Psoas muscle (tissue), 8 donors: Measurements from ENCODE around the gene CACNA1S. TPM values are rescaled to one million over a fixed set of nuclear protein-coding genes. Genes with fewer than 3 reads are reported as not detected.

Experiments used
- ATAC-seq, 4 donors: fragments of 200-7000 bp; cut with Tn5 transposase; one replicate each; pipeline ENCODE4 v1.9.1; 2020; ENCODE audit warnings: moderate library complexity in 3 of 4, mild to moderate bottlenecking in 2 of 4
- DNase-seq, 2 donors: peaks; one replicate each; pipeline ENCODE4 v3.0.0-alpha.2; 2020
- H3K27ac ChIP-seq: fragments of 200-600 bp; one replicate; pipeline ENCODE4 v1.8.0; 2022
- H3K27me3 ChIP-seq, 3 donors: fragments of 200-600 bp in 1 of 3; one replicate each; pipeline versions ENCODE4 v1.6.1 to v1.8.0; 2013 to 2022; ENCODE audit warnings: low read length in 2 of 3, mild to moderate bottlenecking in 2 of 3, moderate library complexity in 1 of 3; ENCODE audit not compliant: insufficient read depth in 3 of 3
- H3K36me3 ChIP-seq, 2 donors: fragments of 200-600 bp in 1 of 2; one replicate each; pipeline versions ENCODE4 v1.6.1 to v1.8.0; 2013 to 2022; ENCODE audit warnings: low read depth in 1 of 2, mild to moderate bottlenecking in 1 of 2, moderate library complexity in 1 of 2; ENCODE audit not compliant: insufficient read depth in 1 of 2
- H3K4me1 ChIP-seq: fragments of 200-600 bp; one replicate; pipeline ENCODE4 v1.8.0; 2022
- H3K4me3 ChIP-seq: fragments of 200-600 bp; one replicate; pipeline ENCODE4 v1.8.0; 2022; ENCODE audit warnings: mild to moderate bottlenecking
- H3K9me3 ChIP-seq: fragments of 200-600 bp; one replicate; pipeline ENCODE4 v1.8.0; 2022
- CTCF ChIP-seq: fragments of 200-600 bp; IDR thresholded peaks from one replicate; pipeline ENCODE4 v1.8.0; 2022; ENCODE audit warnings: antibody characterized with exemption
- WGBS, 3 donors: extraction: QIAGEN DNeasy Blood & Tissue Kit; methylation state at CpG; one replicate each; pipeline versions ENCODE4 v1.1.6 to v1.1.7; 2013; 5-methylcytosine and 5-hydroxymethylcytosine counted together
- intact Hi-C, 2 donors: fragments of 100-400 bp; cut with DNase I; formaldehyde crosslinking; loops; one replicate each; pipeline versions ENCODE4 v1.11.0 to v1.14.2; 2022
- polyA plus RNA-seq, 3 donors: library from polyadenylated mRNA; stranded (reverse); fragments of 200-250 nt; gene quantifications; one replicate each; pipeline ENCODE4 v1.2.3, GENCODE V29; 2013
- total RNA-seq, 4 donors: library from RNA; stranded (reverse); fragmentation: NEBNext Ultra II Directional in 2 of 4; extraction: Animal tissue kit (Norgen Biotek cat#: 25700) in 2 of 4; gene quantifications; one replicate each; pipeline versions ENCODE4 v1.2.1 to v1.2.4, GENCODE V29; 2021 to 2023
- donor health status: healthy with polysubstance abuse.
- donor health status: DM: no; HTN: no; CAD: no; lungs with moderate emphysema.
- donor health status: Bipolar disorder and iron deficiency.
- donor health status: healthy.
- donor health status: DM: yes; HTN: yes; CAD: no.
- donor health status: DM: no; HTN: no; CAD: no.
- donor health status: DM: no; HTN: no; CAD: no.
- donor health status: DM: yes; HTN: yes; CAD: no.

Gene CACNA1S
- total and polyA plus RNA-seq, 7 donors, result 11.9 to 269 (median 56.3) TPM

- peaks cover 2 to 80% of the 10 kb centered on the region in 2 donors for H3K36me3 ChIP-seq
- no peak overlapping the region for H3K4me3 ChIP-seq
- 77 to 80% (median 77%) methylated on average over 6 of the region's 6 CpGs for WGBS, 3 donors
- H3K27ac ChIP-seq, result peak overlapping the region; percentile 23
- no peaks in the 10 kb centered on the region for H3K27me3 ChIP-seq
- H3K4me1 ChIP-seq, result no peaks in the 10 kb centered on the region
- no peak for TF ChIP-seq CTCF
- no peaks in the 10 kb centered on the region for H3K9me3 ChIP-seq
- ATAC-seq (no peak), DNase-seq (no peak)
- intact Hi-C loops, result no loop called here
Measured at GRCh38 chr1:201138311-201138840, 26.1 kb upstream of the CACNA1S start.

GRCh38 chr1:201137579-201138310 lies 25.5 kb upstream of the CACNA1S start:
- DNase-seq (peak; percentile 72 to 84), ATAC-seq (peak; percentile 36 to 76 (median 60))
- Histone ChIP-seq H3K36me3 (peaks cover 2 to 74% of the 10 kb centered on the region in 2 donors), H3K27ac (peak overlapping the region; percentile 50), H3K9me3 (no peaks in the 10 kb centered on the region), H3K4me1 (no peaks in the 10 kb centered on the region), H3K27me3 (no peaks in the 10 kb centered on the region), H3K4me3 (no peak overlapping the region)
- intact Hi-C loops, result no loop called here
- 78 to 83% (median 79%) methylated on average over 6 of the region's 6 CpGs for WGBS, 3 donors
- TF ChIP-seq CTCF, result no peak

GRCh38 chr1:201137024-201137392 lies 24.8 kb upstream of the CACNA1S start:
- H3K36me3 ChIP-seq, result peaks cover 2 to 66% of the 10 kb centered on the region in 2 donors
- no peak for ATAC-seq
- intact Hi-C loops, result no loop called here

GRCh38 chr1:201136355-201137023 lies 24.3 kb upstream of the CACNA1S start:
- DNase-seq, result peak in 1 of 2 donors; percentile 39

More at GRCh38 chr1:201137024-201137392, 24.8 kb upstream of the CACNA1S start:
- H3K9me3 ChIP-seq, result no peaks in the 10 kb centered on the region
- TF ChIP-seq CTCF, result no peak
- H3K27ac ChIP-seq, result no peak overlapping the region
- H3K4me3 ChIP-seq, result no peak overlapping the region
- no peaks in the 10 kb centered on the region for H3K27me3 ChIP-seq
- H3K4me1 ChIP-seq, result no peaks in the 10 kb centered on the region
- 90 to 93% (median 93%) methylated on average over 7 of the region's 7 CpGs for WGBS, 3 donors
- no peak for DNase-seq

More at GRCh38 chr1:201136355-201137023, 24.3 kb upstream of the CACNA1S start:
- no peak for TF ChIP-seq CTCF
- Histone ChIP-seq H3K4me1 (no peaks in the 10 kb centered on the region), H3K27ac (no peak overlapping the region), H3K36me3 (peaks cover 0 to 61% of the 10 kb centered on the region in 2 donors), H3K4me3 (no peak overlapping the region), H3K27me3 (no peaks in the 10 kb centered on the region), H3K9me3 (no peaks in the 10 kb centered on the region)
- 65 to 71% (median 70%) methylated on average over 8 of the region's 8 CpGs for WGBS, 3 donors
- intact Hi-C loops, result no loop called here
- no peak for ATAC-seq
